ENCODE results near the gene PDS5A. TPM values are rescaled to one million over a fixed set of nuclear protein-coding genes. Genes with fewer than 3 reads are reported as not detected.
"Not testable (repeated sequence)": the region's sequence is repeated elsewhere in the genome, so short reads cannot be mapped to it uniquely, and the experiment has no call there.

The PDS5A gene
- total RNA-seq, 4 donors from 2014 or later = 42.9 to 107 (median 68.9) TPM

DNA sequence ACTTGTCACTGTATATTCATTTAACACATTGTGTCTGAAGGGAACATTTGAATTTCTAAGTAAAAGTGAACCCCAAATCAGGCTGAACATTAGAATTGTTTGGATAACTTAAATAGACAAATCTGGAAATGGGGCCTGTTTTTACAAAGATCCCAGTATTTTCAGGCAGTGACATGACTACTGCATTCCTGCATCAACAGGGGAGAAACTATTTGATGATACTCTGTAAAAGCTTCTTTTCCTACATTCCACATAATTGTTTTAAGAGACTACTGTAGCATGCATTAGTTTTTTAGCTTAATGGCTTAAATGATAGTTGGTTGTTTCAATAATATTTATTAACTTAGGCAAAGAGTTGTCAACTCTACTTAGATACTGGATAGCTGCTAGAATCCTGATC is 127.0 kb downstream of the PDS5A start:
- no peak overlapping the region for H3K27ac ChIP-seq
- intact Hi-C loops (cut with DNase I; ENCODE audit: low total_unique reads) = no loop called here
- H3K4me1 ChIP-seq = no peaks in the 10 kb centered on the region
- DNase-seq = no peak
- H3K36me3 ChIP-seq = no peaks in the 10 kb centered on the region
- TF ChIP-seq, protein P1, sequence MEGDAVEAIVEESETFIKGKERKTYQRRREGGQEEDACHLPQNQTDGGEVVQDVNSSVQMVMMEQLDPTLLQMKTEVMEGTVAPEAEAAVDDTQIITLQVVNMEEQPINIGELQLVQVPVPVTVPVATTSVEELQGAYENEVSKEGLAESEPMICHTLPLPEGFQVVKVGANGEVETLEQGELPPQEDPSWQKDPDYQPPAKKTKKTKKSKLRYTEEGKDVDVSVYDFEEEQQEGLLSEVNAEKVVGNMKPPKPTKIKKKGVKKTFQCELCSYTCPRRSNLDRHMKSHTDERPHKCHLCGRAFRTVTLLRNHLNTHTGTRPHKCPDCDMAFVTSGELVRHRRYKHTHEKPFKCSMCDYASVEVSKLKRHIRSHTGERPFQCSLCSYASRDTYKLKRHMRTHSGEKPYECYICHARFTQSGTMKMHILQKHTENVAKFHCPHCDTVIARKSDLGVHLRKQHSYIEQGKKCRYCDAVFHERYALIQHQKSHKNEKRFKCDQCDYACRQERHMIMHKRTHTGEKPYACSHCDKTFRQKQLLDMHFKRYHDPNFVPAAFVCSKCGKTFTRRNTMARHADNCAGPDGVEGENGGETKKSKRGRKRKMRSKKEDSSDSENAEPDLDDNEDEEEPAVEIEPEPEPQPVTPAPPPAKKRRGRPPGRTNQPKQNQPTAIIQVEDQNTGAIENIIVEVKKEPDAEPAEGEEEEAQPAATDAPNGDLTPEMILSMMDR (IDR thresholded peaks at IDR 0.05) = no peak
- TF ChIP-seq POLR2A (IDR thresholded peaks at IDR 0.05) = no peak
- H3K27me3 ChIP-seq = no peaks in the 10 kb centered on the region
- H3K4me3 ChIP-seq = no peak overlapping the region
- H3K9me3 ChIP-seq = no peaks in the 10 kb centered on the region

DNA sequence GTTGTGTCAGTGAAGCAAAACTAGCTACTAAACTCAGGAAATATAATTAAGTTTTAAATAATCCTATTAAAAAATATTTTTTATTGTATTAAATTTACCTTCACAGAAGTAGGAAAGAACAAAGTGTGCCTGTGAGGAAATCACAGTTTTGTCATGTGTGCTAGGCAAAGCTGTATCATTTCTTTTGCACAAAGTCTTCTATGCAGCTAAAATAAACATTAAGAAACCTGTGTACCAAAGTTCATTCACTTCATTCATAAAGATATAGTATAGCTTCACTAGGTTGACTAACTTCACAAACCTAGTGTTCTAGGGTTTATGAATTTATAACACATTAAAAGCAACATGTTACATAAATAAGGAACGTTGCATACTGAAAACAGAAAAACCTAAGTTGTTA is 131.0 kb downstream of the PDS5A start:
- no peak for TF ChIP-seq POLR2A (IDR thresholded peaks at IDR 0.05)
- TF ChIP-seq, protein P1 (IDR thresholded peaks at IDR 0.05) = no peak
- no peaks in the 10 kb centered on the region for H3K27me3 ChIP-seq
- DNase-seq = no peak
- no peaks in the 10 kb centered on the region for H3K36me3 ChIP-seq
- intact Hi-C loops (cut with DNase I; ENCODE audit: low total_unique reads) = no loop called here
- H3K4me3 ChIP-seq = no peak overlapping the region
- no peak overlapping the region for H3K27ac ChIP-seq
- no peaks in the 10 kb centered on the region for H3K4me1 ChIP-seq
- no peaks in the 10 kb centered on the region for H3K9me3 ChIP-seq

DNA sequence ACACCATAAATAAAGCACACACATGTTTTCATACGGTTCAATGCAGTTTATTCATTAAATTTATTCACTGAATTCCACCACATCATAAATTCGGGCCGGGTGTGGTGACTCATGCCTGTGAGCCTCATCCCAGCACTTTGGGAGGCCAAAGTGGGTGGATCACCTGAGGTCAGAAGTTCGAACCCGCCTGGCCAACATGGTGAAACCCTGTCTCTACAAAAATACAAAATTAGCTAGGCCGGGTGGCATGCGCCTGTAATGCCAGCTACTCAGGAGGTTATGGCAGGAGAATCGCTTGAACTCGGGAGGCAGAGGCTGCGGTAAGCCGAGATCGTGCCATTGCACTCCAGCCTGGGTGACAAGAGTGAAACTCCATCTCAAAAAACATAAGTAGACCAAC is 131.6 kb downstream of the PDS5A start:
- H3K27ac ChIP-seq = no peak overlapping the region
- H3K9me3 ChIP-seq = no peaks in the 10 kb centered on the region
- intact Hi-C loops (cut with DNase I; ENCODE audit: low total_unique reads) = no loop called here
- H3K27me3 ChIP-seq = no peaks in the 10 kb centered on the region
- no peak overlapping the region for H3K4me3 ChIP-seq
- DNase-seq = no peak
- H3K36me3 ChIP-seq = no peaks in the 10 kb centered on the region
- no peak for TF ChIP-seq POLR2A (IDR thresholded peaks at IDR 0.05)
- TF ChIP-seq, protein P1 (IDR thresholded peaks at IDR 0.05) = no peak
- no peaks in the 10 kb centered on the region for H3K4me1 ChIP-seq

DNA sequence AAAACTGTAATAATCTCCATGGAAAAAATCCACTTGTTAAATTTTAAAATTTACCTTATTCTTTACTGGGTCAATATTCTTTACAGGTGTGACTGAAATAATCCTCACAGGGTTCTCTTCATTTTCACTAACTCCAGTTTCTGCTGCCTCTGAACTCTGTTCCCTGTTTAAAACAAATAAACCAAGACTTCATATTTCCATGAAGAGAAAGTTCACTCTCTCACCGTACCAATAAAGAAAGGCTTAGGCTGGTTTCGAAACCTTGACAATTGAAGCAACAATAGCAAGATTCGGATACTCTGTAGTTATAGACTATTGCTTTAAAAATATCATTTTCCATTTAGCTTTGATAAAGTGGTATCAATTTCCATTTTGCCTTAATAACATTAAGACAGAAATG is 135.8 kb downstream of the PDS5A start:
- intact Hi-C loops (cut with DNase I; ENCODE audit: low total_unique reads) = no loop called here
- Histone ChIP-seq H3K27ac (no peak overlapping the region), H3K4me3 (no peak overlapping the region), H3K4me1 (no peaks in the 10 kb centered on the region), H3K36me3 (no peaks in the 10 kb centered on the region), H3K27me3 (no peaks in the 10 kb centered on the region), H3K9me3 (no peaks in the 10 kb centered on the region)
- TF ChIP-seq POLR2A (IDR thresholded peaks at IDR 0.05) = no peak
- TF ChIP-seq, protein P1 (IDR thresholded peaks at IDR 0.05) = no peak
- no peak for DNase-seq

DNA sequence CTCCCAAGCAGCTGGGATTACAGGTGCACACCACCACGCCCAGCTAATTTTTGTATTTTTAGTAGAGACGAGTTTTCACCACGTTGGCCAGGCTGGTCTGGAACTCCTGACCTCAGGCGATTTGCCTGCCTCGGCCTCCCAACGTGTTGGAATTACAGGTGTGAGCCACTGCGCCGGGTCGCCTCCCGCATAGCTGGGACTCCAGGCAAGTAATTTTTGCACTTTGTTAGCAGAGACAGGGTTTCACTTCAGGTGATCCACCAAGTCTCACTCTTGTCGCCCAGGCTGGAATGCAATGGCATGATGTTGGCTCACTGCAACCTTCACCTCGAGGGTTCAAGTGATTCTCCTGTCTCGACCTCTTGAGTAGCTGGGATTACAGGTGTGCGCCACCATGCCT is 137.2 kb downstream of the PDS5A start:
- H3K4me1 ChIP-seq; DNase-seq; H3K4me3 ChIP-seq; H3K27me3 ChIP-seq; H3K36me3 ChIP-seq; H3K9me3 ChIP-seq; intact Hi-C loops (cut with DNase I; ENCODE audit: low total_unique reads); H3K27ac ChIP-seq: not testable (repeated sequence)

DNA sequence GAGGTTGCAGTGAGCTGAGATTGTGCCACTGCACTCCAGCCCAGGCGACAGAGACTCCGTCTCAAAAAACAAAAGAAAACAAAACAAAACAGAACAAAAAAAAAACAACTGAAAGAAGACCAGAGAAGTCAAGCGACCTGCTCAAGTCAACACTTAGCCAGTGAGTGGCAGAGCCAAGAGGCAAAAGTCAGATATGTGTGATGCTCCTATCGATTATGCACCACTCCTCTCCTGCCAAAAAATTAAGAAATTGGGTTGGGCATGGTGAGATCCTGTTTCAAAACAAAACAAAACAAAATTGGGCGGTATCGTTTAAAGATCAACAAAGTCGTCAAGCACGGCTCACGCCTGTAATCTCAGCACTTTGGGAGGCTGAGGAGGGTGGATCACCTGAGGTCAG is 137.7 kb downstream of the PDS5A start:
- DNase-seq = no peak
- H3K9me3 ChIP-seq = no peaks in the 10 kb centered on the region
- intact Hi-C loops (cut with DNase I; ENCODE audit: low total_unique reads) = no loop called here
- no peak for TF ChIP-seq POLR2A (IDR thresholded peaks at IDR 0.05)
- TF ChIP-seq, protein P1 (IDR thresholded peaks at IDR 0.05) = no peak
- no peak overlapping the region for H3K4me3 ChIP-seq
- H3K4me1 ChIP-seq = no peaks in the 10 kb centered on the region
- no peaks in the 10 kb centered on the region for H3K27me3 ChIP-seq
- no peaks in the 10 kb centered on the region for H3K36me3 ChIP-seq
- no peak overlapping the region for H3K27ac ChIP-seq

DNA sequence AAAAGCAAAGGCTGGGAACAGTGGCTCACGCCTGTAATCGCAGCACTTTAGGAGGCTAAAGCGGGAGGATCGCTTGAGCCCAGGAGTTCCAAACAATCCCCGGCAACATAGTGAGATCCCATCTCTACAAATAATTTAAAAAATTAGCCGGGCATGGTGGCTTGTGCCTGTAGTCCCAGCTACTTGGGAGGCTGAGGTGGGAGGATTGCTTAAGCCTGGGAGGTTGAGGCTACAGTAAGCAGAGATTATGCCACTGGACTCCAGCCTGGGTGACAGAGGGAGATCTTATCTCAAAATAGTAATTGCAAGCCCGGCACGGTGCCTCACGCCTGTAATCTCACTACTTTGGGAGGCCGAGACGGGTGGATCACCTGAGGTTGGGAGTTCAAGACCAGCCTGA is 139.3 kb downstream of the PDS5A start:
- H3K9me3 ChIP-seq; DNase-seq; H3K36me3 ChIP-seq; intact Hi-C loops (cut with DNase I; ENCODE audit: low total_unique reads); H3K27ac ChIP-seq; H3K4me3 ChIP-seq; H3K27me3 ChIP-seq; H3K4me1 ChIP-seq: not testable (repeated sequence)
